Gastroesophageal sphincter (tissue), 3 donors: ENCODE results near the gene TSPAN13.

ENCODE experiments used
- CTCF ChIP-seq, 4 experiments: fragments of 200-600 bp in 2 of 4; fragments of 450-650 bp in 2 of 4; sonication (generic) in 1 of 4; IDR thresholded peaks; one replicate each; pipeline ENCODE4 v1.5.1; 2017 to 2019; ENCODE audit warnings: antibody characterized with exemption in 4 of 4, mild to moderate bottlenecking in 2 of 4, moderate library complexity in 2 of 4
- EP300 ChIP-seq: sonication (generic); formaldehyde crosslinking; IDR thresholded peaks from one replicate; pipeline ENCODE4 v1.6.1; 2017; ENCODE audit warnings: antibody characterized with exemption, mild to moderate bottlenecking
- POLR2A ChIP-seq, 2 donors: fragments of 450-650 bp; IDR thresholded peaks; one replicate each; pipeline ENCODE4 v1.6.1; 2017; ENCODE audit warnings: antibody characterized with exemption in 2 of 2, mild to moderate bottlenecking in 2 of 2, moderate library complexity in 1 of 2
- POLR2AphosphoS5 ChIP-seq: sonication (generic); formaldehyde crosslinking; IDR thresholded peaks from one replicate; pipeline ENCODE4 v1.6.1; 2017; ENCODE audit warnings: antibody characterized with exemption

GRCh38 chr7:16833373-16833772 lies 79.8 kb downstream of the TSPAN13 start:
- TF ChIP-seq CTCF (IDR thresholded peaks at IDR 0.05) (no peak), EP300 (no peak), POLR2A (IDR thresholded peaks at IDR 0.05) (no peak), POLR2AphosphoS5 (no peak)
